Measurements from ENCODE around the gene WIPF2.

The WIPF2 gene

GRCh38 chr17:40251576-40251975 lies 32.5 kb downstream of the WIPF2 start (continued):
- TF ChIP-seq, protein P1, sequence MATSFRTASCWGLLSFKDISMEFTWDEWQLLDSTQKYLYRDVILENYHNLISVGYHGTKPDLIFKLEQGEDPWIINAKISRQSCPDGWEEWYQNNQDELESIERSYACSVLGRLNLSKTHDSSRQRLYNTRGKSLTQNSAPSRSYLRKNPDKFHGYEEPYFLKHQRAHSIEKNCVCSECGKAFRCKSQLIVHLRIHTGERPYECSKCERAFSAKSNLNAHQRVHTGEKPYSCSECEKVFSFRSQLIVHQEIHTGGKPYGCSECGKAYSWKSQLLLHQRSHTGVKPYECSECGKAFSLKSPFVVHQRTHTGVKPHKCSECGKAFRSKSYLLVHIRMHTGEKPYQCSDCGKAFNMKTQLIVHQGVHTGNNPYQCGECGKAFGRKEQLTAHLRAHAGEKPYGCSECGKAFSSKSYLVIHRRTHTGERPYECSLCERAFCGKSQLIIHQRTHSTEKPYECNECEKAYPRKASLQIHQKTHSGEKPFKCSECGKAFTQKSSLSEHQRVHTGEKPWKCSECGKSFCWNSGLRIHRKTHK (tag by site-specific recombination; IDR thresholded peaks at IDR 0.05): no peak
- TF ChIP-seq OSR2 (tag by site-specific recombination; IDR thresholded peaks at IDR 0.05) (peak; percentile 94), MEIS1 (CRISPR knock-in tag; IDR thresholded peaks at IDR 0.05; ENCODE audit: borderline replicate concordance) (no peak), SCRT1 (tag by site-specific recombination; IDR thresholded peaks at IDR 0.05; ENCODE audit: borderline replicate concordance) (no peak), ZNF776 (tag by site-specific recombination; IDR thresholded peaks at IDR 0.05; ENCODE audit: borderline replicate concordance) (no peak), KLF9 (tag by site-specific recombination; IDR thresholded peaks at IDR 0.05; ENCODE audit: low read depth) (peak; percentile 79), ZNF121 (tag by site-specific recombination; IDR thresholded peaks at IDR 0.05) (0 out of 2 replicates have a peak, but pooled peaks have one; percentile 29), YY2 (tag by site-specific recombination; IDR thresholded peaks at IDR 0.05) (no peak), ZNF211 (tag by site-specific recombination; IDR thresholded peaks at IDR 0.05; ENCODE audit: low read depth) (no peak), ZNF677 (tag by site-specific recombination; IDR thresholded peaks at IDR 0.05) (no peak), MYNN (tag by site-specific recombination; IDR thresholded peaks at IDR 0.05; ENCODE audit: borderline replicate concordance) (no peak), SP2 (tag by site-specific recombination; IDR thresholded peaks at IDR 0.05) (peak; percentile 42), ZNF585B (tag by site-specific recombination; IDR thresholded peaks at IDR 0.05) (no peak), ZNF292 (tag by site-specific recombination; IDR thresholded peaks at IDR 0.05; ENCODE audit: borderline replicate concordance, low read depth) (no peak), ZNF404 (tag by site-specific recombination; IDR thresholded peaks at IDR 0.05) (no peak), ZNF223 (tag by site-specific recombination; IDR thresholded peaks at IDR 0.05) (no peak), GLI4 (tag by site-specific recombination; IDR thresholded peaks at IDR 0.05) (no peak), ZNF311 (tag by site-specific recombination; IDR thresholded peaks at IDR 0.05; ENCODE audit: borderline replicate concordance) (no peak), ZNF391 (tag by site-specific recombination; IDR thresholded peaks at IDR 0.05; ENCODE audit: borderline replicate concordance, low read depth) (peak; percentile 76; the same call in 1 of the 2 replicates), ZNF324 (tag by site-specific recombination; IDR thresholded peaks at IDR 0.05) (0 out of 2 replicates have a peak, but pooled peaks have one; percentile 44), ZNF610 (tag by site-specific recombination; IDR thresholded peaks at IDR 0.05; ENCODE audit: borderline replicate concordance) (no peak), ZFP3 (tag by site-specific recombination; IDR thresholded peaks at IDR 0.05; ENCODE audit: low read depth) (no peak), ZFP41 (tag by site-specific recombination; IDR thresholded peaks at IDR 0.05; ENCODE audit: borderline replicate concordance) (no peak), ZNF280D (tag by site-specific recombination; IDR thresholded peaks at IDR 0.05) (no peak), ZNF571 (tag by site-specific recombination; IDR thresholded peaks at IDR 0.05) (no peak), ZNF660 (tag by site-specific recombination; IDR thresholded peaks at IDR 0.05) (peak; percentile 96), ZFHX2 (tag by site-specific recombination; conservative IDR thresholded peaks at IDR 0.05) (peak; percentile 57), ZNF157 (tag by site-specific recombination; IDR thresholded peaks at IDR 0.05) (no peak), ZNF510 (tag by site-specific recombination; IDR thresholded peaks at IDR 0.05; ENCODE audit: insufficient replicate concordance) (no peak), ZNF18 (tag by site-specific recombination; IDR thresholded peaks at IDR 0.05) (no peak), ZFP69B (tag by site-specific recombination; IDR thresholded peaks at IDR 0.05) (0 out of 2 replicates have a peak, but pooled peaks have one; percentile 47), ZNF488 (tag by site-specific recombination; IDR thresholded peaks at IDR 0.05) (no peak)
